KBM-7 (cell line): ENCODE results near the gene DOK4.

Source experiments
- DNase-seq: peaks from one replicate; pipeline ENCODE4 v3.0.0-alpha.2; 2015
- in situ Hi-C: fragments of 300-500 bp; cut with MboI; formaldehyde crosslinking; loops from 2 replicates; pipeline ENCODE4 v1.14.3; 2020; ENCODE audit warnings: low sequenced_read_pairs, low pct_unique_long_range_greater_than_20kb, mixed read lengths

The DOK4 gene

GRCh38 chr16:57522960-57523359 is 36.7 kb upstream of the DOK4 start:
- in situ Hi-C loops = no loop called here
- no peak for DNase-seq

- DNase-seq = peak; percentile 80
- in situ Hi-C loops = no loop called here
These were observed 33.6 kb upstream of the DOK4 start for GRCh38 chr16:57519796-57520360.

- DNase-seq = no peak
- in situ Hi-C loops = no loop called here
These were observed 32.6 kb upstream of the DOK4 start for GRCh38 chr16:57518922-57519321.

GRCh38 chr16:57518520-57518919 is 32.2 kb upstream of the DOK4 start:
- in situ Hi-C loops = no loop called here
- DNase-seq = no peak

- DNase-seq = no peak
- in situ Hi-C loops = no loop called here
These were observed 31.4 kb upstream of the DOK4 start for GRCh38 chr16:57517397-57518367.

GRCh38 chr16:57516773-57517172 is 30.5 kb upstream of the DOK4 start:
- no peak for DNase-seq
- in situ Hi-C loops = no loop called here

- in situ Hi-C loops = no loop called here
- no peak for DNase-seq
These were observed 30.0 kb upstream of the DOK4 start for GRCh38 chr16:57516176-57516725.

- in situ Hi-C loops = no loop called here
- DNase-seq = no peak
These were observed 28.7 kb upstream of the DOK4 start for GRCh38 chr16:57514791-57515600.

- in situ Hi-C loops = no loop called here
- no peak for DNase-seq
These were observed 28.1 kb upstream of the DOK4 start for GRCh38 chr16:57514371-57514770.

- in situ Hi-C loops = no loop called here
- no peak for DNase-seq
These were observed 27.2 kb upstream of the DOK4 start for GRCh38 chr16:57513371-57514102.

GRCh38 chr16:57512296-57513001 is 26.2 kb upstream of the DOK4 start:
- in situ Hi-C loops = no loop called here
- DNase-seq = no peak

- in situ Hi-C loops = no loop called here
- no peak for DNase-seq
These were observed 24.0 kb upstream of the DOK4 start for GRCh38 chr16:57510016-57510871.

GRCh38 chr16:57509231-57509923 is 23.1 kb upstream of the DOK4 start:
- no peak for DNase-seq
- in situ Hi-C loops = no loop called here

- in situ Hi-C loops = no loop called here
- no peak for DNase-seq
These were observed 21.7 kb upstream of the DOK4 start for GRCh38 chr16:57508035-57508425.

- in situ Hi-C loops = no loop called here
- DNase-seq = no peak
These were observed 21.1 kb upstream of the DOK4 start for GRCh38 chr16:57507136-57508034.

GRCh38 chr16:57505169-57505568 is 18.9 kb upstream of the DOK4 start:
- DNase-seq = no peak
- in situ Hi-C loops = no loop called here
